NOMO-1 treated with DMSO at 0.1 percent for 48 hours (cell line): ENCODE measurements around the gene WWP2.
"Not testable (repeated sequence)": the region's sequence is repeated elsewhere in the genome, so short reads cannot be mapped to it uniquely, and the experiment has no call there.

Source experiments
- DNase-seq: peaks from one replicate; lab custom pipeline; 2025; ENCODE audit not compliant: unreplicated experiment; lab: John Stamatoyannopoulos, UW

Gene WWP2

GRCh38 chr16:69793526-69793925 is 31.4 kb downstream of the WWP2 start:
- no peak for DNase-seq

- no peak for DNase-seq
Observed at GRCh38 chr16:69794486-69794885, 32.4 kb downstream of the WWP2 start.

DNA sequence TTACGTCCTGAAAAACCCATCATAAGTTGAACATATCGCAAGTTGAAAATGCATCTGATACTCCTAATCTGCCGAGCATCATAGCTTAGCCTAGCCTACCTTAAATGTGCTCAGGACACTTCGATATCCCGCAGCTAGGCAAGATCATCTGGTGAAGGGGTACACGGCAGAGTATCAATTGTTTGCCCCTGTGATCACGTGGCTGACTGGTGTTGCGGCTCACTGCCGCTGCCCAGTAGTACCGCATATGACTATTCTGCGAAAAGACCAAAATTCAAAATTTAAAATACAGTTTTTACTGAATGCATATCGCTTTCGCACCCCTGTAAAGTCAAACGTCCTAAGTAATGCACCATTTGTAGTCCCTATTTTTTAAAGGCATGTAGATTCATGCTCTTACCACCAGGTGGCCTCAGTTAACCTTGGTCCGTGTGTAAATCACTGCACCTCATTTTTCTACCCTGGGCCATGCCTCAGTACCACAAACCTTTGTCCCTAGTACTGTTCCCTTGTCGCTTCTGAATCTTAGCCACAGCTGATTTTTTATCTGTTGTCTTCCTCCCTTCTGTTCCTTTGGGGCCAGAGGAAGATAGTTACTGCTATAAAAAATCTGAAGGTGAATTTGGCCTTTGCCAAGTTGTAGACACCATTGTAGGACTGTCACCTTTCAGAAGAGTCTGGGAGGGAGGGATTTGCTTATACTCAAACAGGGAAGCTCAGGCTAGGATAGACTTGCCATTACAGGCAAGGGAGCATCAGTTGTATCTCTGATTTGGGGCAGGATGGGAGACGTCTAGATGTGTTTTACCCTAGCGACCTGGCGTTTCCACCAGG is 34.4 kb downstream of the WWP2 start:
- peak; percentile 12 for DNase-seq

- no peak for DNase-seq
Observed at GRCh38 chr16:69798466-69798865, 36.3 kb downstream of the WWP2 start.

GRCh38 chr16:69799611-69800031 is 37.5 kb downstream of the WWP2 start:
- DNase-seq = no peak

- DNase-seq = no peak
Observed at GRCh38 chr16:69804297-69804696, 42.2 kb downstream of the WWP2 start.

DNA sequence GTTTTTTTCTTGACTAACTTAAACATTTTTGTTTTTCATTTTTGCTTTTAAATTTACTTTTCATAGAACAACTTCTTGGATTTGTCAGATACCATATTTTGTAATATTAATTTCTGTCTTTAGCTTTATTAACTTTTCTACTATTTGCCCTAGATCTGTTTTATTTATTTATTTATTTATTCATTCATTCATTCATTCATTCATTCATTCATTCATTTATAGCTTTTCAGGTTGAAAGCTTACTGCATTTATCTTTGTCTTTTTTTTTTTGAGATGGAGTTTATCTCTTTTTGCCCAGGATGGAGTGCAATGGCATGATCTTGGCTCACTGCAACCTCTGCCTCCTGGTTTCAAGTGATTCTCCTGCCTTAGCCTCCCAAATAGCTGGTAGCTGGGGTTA is 44.6 kb downstream of the WWP2 start:
- not testable (repeated sequence) for DNase-seq

GRCh38 chr16:69812688-69813014 is 50.5 kb downstream of the WWP2 start:
- DNase-seq = no peak

- no peak for DNase-seq
Observed at GRCh38 chr16:69814078-69814477, 51.9 kb downstream of the WWP2 start.

DNA sequence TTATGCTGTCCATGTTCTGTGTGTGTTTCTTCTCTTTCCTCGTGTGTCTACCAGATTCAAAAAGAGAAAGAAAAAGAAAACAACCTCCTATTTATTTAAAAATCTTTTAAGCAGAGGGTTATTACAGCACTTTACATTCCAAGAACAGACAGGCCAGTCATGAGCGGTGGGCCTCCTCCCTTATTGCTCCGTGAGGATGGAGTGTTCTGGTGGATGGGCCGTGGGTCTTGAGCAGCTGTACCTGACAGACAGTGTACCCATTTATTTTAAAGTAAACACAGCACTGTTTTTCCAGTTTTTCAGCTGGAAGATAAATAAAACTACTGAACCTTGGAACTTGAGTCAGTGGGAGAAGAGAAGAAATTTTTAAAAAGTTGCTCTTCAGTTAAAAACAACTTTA is 52.4 kb downstream of the WWP2 start:
- no peak for DNase-seq

GRCh38 chr16:69815216-69815883 is 53.2 kb downstream of the WWP2 start:
- not testable (repeated sequence) for DNase-seq

DNA sequence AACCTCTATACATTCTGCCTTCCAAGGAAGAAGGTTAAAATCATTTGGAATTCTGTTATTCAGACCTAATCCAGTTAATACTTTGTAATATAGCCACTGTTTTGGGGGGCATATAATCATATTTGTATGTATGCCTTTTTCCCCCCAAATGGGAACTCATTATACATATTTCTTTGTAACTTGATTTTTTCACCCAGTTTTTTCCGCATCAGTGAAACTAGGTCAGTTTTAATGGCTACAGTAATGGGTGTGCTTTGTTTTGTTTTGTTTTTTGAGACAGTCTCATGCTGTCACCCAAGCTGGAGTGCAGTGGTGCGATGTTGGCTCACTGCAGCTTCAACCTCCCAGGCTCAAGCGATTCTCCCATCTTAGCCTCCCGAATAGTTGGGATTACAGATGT is 54.9 kb downstream of the WWP2 start:
- DNase-seq = no peak

DNA sequence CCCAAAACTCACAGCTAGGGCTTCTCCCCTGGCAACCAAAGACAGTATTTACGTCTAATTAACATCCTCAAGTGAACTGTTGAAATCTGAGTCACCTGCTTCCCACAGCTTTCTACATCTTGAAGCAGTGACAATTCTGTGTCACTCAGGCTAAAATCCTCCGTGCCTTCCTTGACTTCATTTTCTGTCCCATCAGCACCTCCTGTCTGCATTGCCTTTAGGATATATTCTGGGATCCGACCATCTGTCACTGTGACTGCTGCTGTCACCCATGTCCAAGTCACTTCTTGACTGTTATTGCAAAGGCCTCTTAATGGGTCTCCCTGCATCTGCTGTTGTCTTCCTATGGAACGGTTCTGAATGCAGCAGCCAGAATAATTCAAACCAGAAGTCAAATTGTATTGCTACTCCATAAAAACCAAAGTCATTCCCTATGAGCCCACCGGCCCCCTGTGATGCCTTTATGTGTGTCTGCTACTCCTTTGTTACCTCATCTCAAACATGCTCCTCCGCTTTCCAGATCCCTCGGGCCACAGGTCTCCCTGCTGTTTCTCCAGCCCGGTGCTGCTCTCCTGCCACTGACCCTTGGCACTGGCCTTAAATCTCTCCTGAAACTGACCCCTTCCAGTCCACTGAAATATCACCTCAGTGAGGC is 56.9 kb downstream of the WWP2 start:
- DNase-seq = no peak

GRCh38 chr16:69820926-69821541 is 58.9 kb downstream of the WWP2 start:
- no peak for DNase-seq

DNA sequence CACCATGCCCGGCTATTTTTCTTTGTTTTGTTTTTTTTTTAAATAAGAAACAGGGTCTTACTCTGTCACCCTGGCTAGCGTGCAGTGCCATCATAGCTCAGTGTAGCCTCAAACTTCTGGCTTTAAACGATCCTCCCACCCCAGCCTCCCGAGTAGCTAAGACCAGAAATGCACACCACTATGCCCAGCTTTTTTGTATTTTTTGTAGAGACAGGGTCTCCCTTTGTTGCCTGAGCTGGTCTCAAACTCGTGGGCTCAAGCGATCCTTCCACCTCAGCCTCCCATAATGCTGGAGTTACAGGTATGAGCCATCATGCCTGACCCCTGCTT is 59.7 kb downstream of the WWP2 start:
- DNase-seq = no peak

DNA sequence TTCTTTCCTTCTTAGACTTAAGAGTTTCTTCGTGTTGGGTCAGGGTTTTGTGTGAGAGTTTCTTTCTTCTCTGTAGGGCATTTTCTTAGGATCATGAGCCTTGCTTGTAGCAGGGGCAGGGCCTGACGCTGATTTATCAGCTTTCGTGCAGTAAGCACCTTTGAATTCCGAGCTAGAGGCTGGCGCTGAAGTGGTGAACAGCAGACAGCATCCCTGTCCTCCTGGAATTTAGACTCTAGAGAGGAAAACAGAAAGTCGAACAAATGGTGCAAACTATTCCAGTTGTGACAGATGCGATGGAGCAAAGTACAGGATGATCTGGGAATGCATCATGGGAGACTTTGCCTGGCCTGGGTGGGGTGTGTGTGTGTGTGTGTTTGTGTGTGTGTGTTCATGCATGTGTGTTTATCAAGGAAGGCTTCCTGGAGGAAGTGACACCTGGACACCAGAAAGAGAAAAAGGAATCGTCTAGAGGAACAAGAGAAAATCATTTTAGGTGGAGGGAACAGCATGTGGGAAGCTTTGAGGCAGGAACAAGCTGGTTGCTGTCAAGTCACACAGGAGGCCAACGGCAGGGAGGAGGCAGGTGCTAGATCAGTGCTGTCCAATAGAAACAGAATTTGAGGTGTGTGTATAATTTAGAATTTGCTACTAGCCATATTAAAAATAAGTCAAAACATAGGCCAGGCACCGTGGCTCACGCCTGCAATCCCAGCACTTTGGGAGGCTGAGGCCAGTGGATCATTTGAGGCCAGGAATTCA is 60.2 kb downstream of the WWP2 start:
- DNase-seq = no peak

GRCh38 chr16:69823831-69824563 is 61.9 kb downstream of the WWP2 start:
- DNase-seq = no peak

DNA sequence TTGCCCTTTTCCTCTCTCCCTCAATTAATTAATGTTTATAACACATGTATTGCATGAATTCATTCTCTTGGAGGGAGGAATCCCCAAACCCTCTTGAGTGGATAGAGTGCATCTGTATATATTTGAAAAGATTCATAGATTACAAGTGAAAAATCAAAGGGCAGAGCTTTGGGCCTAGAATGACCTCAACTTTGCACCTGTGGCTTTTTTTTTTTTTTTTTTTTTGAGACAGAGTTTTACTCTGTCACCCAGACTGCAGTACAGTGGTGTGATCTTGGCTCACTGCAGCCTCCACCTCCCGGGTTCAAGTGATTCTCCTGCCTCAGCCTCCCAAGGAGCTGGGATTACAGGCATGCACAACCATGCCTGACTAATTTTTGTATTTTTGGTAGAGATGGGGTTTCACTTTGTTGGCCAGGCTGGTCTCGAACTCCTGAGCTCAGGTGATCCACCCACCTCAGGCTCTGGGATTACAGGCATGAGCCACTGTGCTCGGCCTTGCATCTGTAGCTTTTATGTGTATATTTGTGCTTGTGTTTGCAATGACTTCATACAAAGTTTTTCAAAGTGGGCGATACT is 62.5 kb downstream of the WWP2 start:
- DNase-seq = not testable (repeated sequence)

DNA sequence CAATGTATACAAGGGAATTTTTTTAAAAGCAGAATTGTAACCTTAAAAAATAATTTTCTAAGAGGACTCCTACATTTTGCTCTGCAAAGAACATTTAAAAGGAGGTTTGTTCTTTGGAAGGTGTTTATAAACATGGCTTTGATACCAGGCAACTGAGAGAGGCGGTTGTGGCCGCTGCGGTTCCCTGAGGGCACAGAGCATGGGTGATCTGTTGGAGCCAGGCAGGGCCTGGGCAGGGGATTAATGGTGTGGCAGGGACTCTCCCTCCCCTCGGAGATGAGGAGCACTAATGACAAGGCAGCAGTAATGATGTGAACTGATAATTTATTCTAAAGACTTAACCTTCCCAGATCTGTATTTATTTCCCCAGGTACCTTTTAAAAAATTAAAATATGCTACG is 65.4 kb downstream of the WWP2 start:
- DNase-seq = no peak

DNA sequence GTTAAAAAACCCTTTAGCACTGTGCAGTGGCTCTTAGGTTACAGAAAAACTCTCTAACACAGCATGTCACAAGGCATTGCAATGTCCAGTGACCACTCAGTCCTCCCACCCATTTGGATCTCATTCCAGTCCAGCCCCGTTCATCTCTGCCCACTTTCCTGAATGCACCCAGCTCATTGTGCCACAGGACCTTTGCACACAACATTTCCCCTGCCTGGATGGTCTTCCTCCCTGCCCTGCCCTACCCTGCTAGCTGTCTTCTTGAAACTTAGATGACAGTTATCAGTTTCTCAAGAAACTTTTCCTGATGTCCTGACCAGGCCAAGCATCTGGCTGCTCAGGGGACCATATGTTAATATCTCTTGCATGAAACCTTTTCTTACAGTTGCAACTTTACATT is 67.2 kb downstream of the WWP2 start:
- no peak for DNase-seq
